ENCODE data around the gene BLTP2. TPM values are rescaled to one million over a fixed set of nuclear protein-coding genes. Genes with fewer than 3 reads are reported as not detected.
A peak's percentile ranks its signal among the peaks of the same experiment; 100 is the strongest.
"Not testable (repeated sequence)": the region's sequence is repeated elsewhere in the genome, so short reads cannot be mapped to it uniquely, and the experiment has no call there.

Gene BLTP2
- total RNA-seq, result 104 TPM

GRCh38 chr17:28644787-28645575 lies at the start of gene BLTP2:
Gene BLTP2, minus strand, starts transcription at chr17:28645158. Its CDS starts 102 bp downstream, at chr17:28645056.
- peak; percentile 98 for DNase-seq

- no peak for DNase-seq
Measured at GRCh38 chr17:28693869-28694268, 48.9 kb upstream of the BLTP2 start.

- no peak for DNase-seq
Measured at GRCh38 chr17:28689011-28689410, 44.1 kb upstream of the BLTP2 start.

GRCh38 chr17:28688481-28688880 lies 43.5 kb upstream of the BLTP2 start:
- no peak for DNase-seq

DNA sequence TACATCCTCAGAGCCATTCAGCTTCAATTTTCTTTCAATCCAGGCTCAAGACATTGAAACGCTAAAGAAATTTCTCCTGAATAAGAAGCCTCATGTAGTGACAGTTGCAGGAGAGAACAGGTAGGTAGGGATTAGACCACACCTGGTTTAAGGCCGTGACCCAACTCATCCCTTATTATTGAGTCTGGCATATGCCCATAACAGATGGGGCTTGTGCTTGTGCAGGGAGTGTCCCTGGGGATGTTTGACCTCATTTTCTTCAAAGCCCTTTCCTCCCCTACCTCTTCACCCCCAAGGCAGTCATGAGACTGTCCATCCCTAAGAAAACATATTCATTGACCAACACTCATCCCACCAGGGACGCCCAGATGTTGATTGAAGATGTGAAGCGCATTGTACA lies 41.3 kb upstream of the BLTP2 start:
- DNase-seq, result no peak

GRCh38 chr17:28685366-28685765 lies 40.4 kb upstream of the BLTP2 start:
- DNase-seq, result no peak

- peak; percentile 68 for DNase-seq
Measured at GRCh38 chr17:28684963-28685362, 40.0 kb upstream of the BLTP2 start.

- DNase-seq, result no peak
Measured at GRCh38 chr17:28682655-28683054, 37.7 kb upstream of the BLTP2 start.

DNA sequence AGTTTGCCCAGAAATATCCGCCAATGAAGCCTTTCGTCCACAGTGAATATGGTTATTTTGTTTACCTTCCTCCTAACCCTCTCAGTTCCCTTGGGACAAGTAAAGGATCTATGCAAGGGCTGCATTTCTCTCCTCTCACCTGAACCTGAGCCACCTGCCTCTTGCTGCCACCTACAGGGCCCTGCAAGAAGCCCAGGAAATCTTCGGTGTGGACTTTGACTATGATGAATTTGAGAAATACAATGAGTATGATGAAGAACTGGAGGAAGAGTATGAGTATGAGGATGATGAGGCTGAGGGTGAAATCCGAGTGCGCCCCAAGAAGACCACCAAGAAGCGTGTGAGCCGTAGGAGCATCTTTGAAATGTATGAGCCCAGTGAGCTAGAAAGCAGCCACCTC lies 31.0 kb upstream of the BLTP2 start:
- DNase-seq, result no peak

GRCh38 chr17:28675490-28675889 lies 30.5 kb upstream of the BLTP2 start:
- DNase-seq, result no peak

DNA sequence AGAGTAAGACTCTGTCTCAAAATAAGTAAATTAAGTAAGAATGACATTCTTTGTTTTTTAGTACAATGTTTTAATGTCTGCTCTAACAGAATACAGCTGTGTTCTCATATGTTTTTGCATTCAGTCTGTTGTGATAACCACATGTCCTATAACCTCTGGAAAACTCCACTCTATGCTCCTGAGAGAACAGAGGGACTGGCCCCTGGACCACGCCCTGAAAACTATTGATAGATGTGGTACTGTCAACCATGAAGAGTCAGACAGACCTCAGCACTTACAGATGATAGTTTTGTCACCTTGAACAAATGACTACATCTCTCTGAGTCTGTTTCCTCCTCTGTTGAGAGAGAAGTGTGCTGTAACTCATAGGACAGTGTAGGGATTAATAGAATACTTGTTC lies 25.0 kb upstream of the BLTP2 start:
- no peak for DNase-seq

DNA sequence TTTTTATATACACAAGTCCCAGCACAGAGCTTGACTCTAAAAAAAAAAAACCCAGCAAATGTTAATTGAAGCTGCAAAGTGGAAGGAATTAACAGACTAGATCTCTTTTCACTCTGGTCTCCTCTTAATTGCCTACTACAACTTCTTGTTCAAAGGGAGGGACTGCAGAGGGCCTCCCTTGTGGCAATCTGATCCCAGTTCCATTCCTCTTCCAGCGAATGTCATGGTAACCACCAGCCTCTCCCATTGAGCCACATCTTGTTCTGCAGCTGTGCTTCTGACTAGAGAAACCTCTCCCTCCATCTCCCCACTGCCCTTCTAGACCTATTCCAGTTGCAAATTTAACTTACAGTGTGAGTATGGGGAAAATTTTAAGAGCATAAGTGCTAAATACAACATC lies 22.9 kb upstream of the BLTP2 start:
- no peak for DNase-seq

GRCh38 chr17:28665994-28666393 lies 21.0 kb upstream of the BLTP2 start:
- DNase-seq, result no peak

GRCh38 chr17:28663723-28664122 lies 18.8 kb upstream of the BLTP2 start:
- DNase-seq, result no peak

DNA sequence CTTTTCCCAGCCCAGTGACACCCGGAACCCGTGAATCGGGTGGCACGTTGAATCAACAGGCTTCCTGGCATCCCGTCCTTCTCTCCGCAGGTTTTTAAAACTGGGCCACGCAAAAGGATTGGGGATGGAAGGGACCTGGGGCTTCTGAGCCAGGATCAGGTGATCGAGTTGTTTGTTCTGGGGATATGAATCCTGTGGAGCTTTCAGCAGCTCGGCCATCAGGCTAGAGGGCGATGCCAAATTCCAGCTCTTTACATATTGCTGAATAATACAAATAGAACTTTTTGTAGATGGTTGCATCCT lies 17.5 kb upstream of the BLTP2 start:
- no peak for DNase-seq

GRCh38 chr17:28661635-28662526 lies 16.9 kb upstream of the BLTP2 start, which contains the start of the genes SDF2 and SUPT6H:
Gene SDF2, minus strand, starts transcription at chr17:28661906. Its CDS starts 30 bp downstream, at chr17:28661876.
Gene SUPT6H, plus strand, starts transcription at chr17:28662205. Its CDS starts 11,197 bp downstream, at chr17:28673402.
- DNase-seq, result peak; percentile 97

DNA sequence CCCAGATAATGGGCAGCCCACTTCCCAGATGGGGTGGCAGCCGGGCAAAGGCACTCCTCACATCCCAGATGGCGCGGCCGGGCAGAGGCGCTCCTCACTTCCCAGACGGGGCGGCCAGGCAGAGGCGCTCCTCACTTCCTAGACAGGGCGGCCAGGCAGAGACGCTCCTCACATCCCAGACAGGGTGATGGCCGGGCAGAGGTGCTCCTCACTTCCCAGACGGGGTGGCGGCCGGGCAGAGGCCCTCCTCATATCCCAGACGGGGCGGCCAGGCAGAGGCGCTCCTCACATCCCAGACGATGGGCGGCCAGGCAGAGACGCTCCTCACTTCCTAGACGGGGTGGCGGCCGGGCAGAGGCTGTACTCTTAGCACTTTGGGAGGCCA lies 14.5 kb upstream of the BLTP2 start:
- not testable (repeated sequence) for DNase-seq

GRCh38 chr17:28658766-28659496 lies 14.0 kb upstream of the BLTP2 start:
- not testable (repeated sequence) for DNase-seq

DNA sequence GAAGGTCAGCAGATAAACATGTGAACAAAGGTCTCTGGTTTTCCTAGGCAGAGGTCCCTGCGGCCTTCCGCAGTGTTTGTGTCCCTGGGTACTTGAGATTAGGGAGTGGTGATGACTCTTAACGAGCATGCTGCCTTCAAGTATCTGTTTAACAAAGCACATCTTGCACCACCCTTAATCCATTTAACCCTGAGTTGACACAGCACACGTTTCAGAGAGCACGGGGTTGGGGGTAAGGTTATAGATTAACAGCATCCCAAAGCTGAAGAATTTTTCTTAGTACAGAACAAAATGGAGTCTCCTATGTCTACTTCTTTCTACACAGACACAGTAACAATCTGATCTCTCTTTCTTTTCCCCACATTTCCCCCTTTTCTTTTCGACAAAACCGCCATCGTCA lies 13.4 kb upstream of the BLTP2 start:
- DNase-seq, result not testable (repeated sequence)

DNA sequence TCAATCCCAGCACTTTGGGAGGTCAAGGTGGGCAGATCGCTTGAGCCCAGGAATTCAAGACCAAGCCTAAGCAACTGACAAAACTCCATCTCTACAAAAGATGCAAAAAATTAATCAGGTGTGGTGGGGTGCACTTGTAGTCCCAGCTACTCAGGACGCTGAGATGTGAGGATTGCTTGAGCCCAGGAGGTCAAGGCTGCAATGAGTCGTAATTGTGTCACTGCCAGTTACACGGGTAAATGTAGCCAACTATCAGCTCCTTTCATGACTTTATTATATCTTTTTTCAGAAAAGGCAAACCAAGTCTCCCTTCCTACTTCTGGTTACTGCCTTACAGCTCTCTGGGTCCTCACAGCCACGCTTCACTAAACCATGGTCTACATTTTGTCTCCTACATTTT lies 12.8 kb upstream of the BLTP2 start:
- no peak for DNase-seq

GRCh38 chr17:28655160-28655559 lies 10.2 kb upstream of the BLTP2 start:
- DNase-seq, result no peak

DNA sequence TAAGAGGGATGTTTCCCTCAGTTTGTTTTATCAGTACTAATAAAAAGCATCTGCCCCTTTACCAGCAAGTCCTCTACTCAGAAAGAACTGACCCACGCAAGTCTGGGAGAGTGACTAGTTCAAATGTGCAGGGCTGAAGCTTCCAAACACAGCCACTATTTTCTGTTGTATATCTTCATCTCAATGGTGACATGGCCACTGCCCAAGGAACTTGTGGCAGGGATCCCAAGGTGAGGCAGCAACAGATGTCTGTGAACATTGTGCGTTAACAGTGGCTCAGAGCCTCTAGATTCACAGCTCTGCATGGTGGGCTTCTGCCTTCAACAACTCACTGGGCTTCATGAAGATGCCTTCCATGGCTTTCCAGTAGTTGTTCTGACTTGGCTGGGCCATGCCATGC lies 3.7 kb upstream of the BLTP2 start:
- DNase-seq, result no peak

Measured in tongue (tissue), 2 donors.